K562 (cell line): ENCODE results near the gene MTRFR. TPM values are rescaled to one million over a fixed set of nuclear protein-coding genes. Genes with fewer than 3 reads are reported as not detected.
A peak's percentile ranks its signal among the peaks of the same experiment; 100 is the strongest.

Experiments used
- FUS ChIP-seq: fragments of 200-400 bp; formaldehyde crosslinking; optimal IDR thresholded peaks from 2 replicates; pipeline ENCODE3; 2017; ENCODE audit warnings: low read depth, low read length
- MEF2D ChIP-seq: conservative IDR thresholded peaks from 2 replicates; pipeline ENCODE4 v1.6.1; 2016; ENCODE audit warnings: low read depth, missing genetic modification characterization, missing compliant biosample characterization
- PHF8 ChIP-seq: fragments of 200-600 bp; sonication (generic); IDR thresholded peaks from 2 replicates; pipeline ENCODE4 v1.6.1; 2012; ENCODE audit warnings: mixed run types, mild to moderate bottlenecking, inconsistent platforms, low read length, moderate library complexity, borderline replicate concordance
- RBM17 ChIP-seq: fragments of 200-400 bp; formaldehyde crosslinking; IDR thresholded peaks from 2 replicates; pipeline ENCODE4 v1.6.1; 2017; ENCODE audit warnings: low read depth, mild to moderate bottlenecking, low read length, borderline replicate concordance
- RCOR1 ChIP-seq, 2 experiments: IDR thresholded peaks; 2 replicates each; pipeline ENCODE4 v1.6.1; 2012; ENCODE audit warnings: low read depth in 2 of 2, low read length in 2 of 2, borderline replicate concordance in 1 of 2, improper control_type of control experiment in 1 of 2
- ZFP36 ChIP-seq: fragments of 150-350 bp; IDR thresholded peaks from 2 replicates; pipeline ENCODE4 v1.6.1; 2018; ENCODE audit warnings: low read length, low read depth; ENCODE audit not compliant: partially characterized antibody
- polyA plus RNA-seq, 8 experiments: library from polyadenylated mRNA; depleted of rRNA in 4 of 8; stranded (reverse) in 5 of 8; unstranded in 3 of 8; fragments of >200 nt; fragmentation: Nextera tagmentation in 2 of 8; fragmentation: Illumina TruSeq in 1 of 8; extraction: Ambion mirVana in 2 of 8; extraction: Trizol in 1 of 8; gene quantifications; 2 replicates each; pipeline versions ENCODE4 v1.2.1 to v1.2.3, GENCODE V29; 2011 to 2014; ENCODE audit warnings: inconsistent platforms in 1 of 8, missing spikeins in 1 of 8
- total RNA-seq, 7 experiments: library from RNA; depleted of rRNA in 6 of 7; stranded (reverse); fragments of >200 nt in 6 of 7; fragmentation: Illumina TruSeq in 2 of 7; extraction: Trizol in 2 of 7; gene quantifications; 2 replicates each; pipeline versions ENCODE4 v1.2.1 to v1.2.3, GENCODE V29; 2011 to 2021; ENCODE audit warnings: low replicate concordance in 1 of 7
- TF ChIP-seq, protein P1 (sequence below): IDR thresholded peaks from 3 replicates; pipeline ENCODE4 v1.6.1; 2011; ENCODE audit warnings: borderline replicate concordance, mild to moderate bottlenecking, moderate library complexity; ENCODE audit not compliant: insufficient read length; ENCODE audit errors: extremely low read depth
- TF ChIP-seq, protein P2 (sequence below), 2 experiments: IDR thresholded peaks; 2 replicates each; pipeline ENCODE4 v1.6.1; 2012; ENCODE audit warnings: improper control_type of control experiment in 2 of 2, low read depth in 2 of 2, low read length in 2 of 2, borderline replicate concordance in 1 of 2
- TF ChIP-seq, protein P3 (sequence below), 2 experiments: fragments of 450-650 bp; IDR thresholded peaks; 2 replicates each; pipeline ENCODE4 v1.6.1; 2018; ENCODE audit warnings: mild to moderate bottlenecking in 2 of 2, low read depth in 1 of 2; ENCODE audit not compliant: partially characterized antibody in 2 of 2

The MTRFR gene
- total and polyA plus RNA-seq, 9 of the 15 experiments (the other 6 are each of a cell fraction or from before 2014, with no cell fraction given) = 16.7 to 55.6 (median 34.7) TPM

DNA sequence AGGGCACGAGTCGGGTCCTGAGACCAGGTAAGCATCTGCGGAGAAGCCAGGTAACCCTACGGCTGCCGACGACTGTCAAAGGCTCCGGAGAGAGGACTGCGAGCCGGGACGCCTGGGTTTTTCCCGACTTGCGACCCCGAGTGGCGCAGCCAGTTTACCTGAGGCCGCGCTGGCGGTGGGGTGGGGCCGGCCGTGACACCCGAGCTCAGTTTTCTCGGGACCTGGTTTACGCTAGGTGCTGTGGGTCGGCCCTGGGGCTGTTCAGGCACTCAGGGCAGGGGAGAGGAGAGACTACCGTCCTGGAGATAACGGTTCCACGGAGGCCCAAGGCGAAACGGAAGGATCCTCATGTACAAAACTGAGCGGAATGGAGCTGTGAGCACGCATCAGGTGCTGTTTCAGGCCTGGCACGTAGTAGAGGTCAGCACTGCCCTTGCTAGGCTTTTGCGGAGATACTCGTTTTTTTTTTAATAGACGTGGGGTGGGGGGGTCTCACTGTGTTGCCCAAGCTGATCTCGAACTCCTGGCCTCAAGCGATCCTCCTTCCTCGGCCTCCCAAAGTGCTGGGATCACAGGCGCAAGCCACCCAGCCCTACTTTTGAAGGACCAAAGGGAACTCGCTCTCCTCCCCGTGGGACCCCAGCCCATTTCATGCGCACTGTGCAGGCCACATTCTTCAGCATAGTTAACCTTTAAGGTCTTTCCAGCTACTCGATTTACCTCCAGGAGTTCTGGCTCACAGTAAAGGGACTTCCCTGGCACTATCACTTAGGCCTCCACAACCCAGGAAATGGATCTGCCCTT lies 471 bp downstream of the MTRFR start (continued):
- TF ChIP-seq, protein P1, sequence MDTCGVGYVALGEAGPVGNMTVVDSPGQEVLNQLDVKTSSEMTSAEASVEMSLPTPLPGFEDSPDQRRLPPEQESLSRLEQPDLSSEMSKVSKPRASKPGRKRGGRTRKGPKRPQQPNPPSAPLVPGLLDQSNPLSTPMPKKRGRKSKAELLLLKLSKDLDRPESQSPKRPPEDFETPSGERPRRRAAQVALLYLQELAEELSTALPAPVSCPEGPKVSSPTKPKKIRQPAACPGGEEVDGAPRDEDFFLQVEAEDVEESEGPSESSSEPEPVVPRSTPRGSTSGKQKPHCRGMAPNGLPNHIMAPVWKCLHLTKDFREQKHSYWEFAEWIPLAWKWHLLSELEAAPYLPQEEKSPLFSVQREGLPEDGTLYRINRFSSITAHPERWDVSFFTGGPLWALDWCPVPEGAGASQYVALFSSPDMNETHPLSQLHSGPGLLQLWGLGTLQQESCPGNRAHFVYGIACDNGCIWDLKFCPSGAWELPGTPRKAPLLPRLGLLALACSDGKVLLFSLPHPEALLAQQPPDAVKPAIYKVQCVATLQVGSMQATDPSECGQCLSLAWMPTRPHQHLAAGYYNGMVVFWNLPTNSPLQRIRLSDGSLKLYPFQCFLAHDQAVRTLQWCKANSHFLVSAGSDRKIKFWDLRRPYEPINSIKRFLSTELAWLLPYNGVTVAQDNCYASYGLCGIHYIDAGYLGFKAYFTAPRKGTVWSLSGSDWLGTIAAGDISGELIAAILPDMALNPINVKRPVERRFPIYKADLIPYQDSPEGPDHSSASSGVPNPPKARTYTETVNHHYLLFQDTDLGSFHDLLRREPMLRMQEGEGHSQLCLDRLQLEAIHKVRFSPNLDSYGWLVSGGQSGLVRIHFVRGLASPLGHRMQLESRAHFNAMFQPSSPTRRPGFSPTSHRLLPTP = peak; percentile 3
- TF ChIP-seq RBM17 (no peak), FUS (no peak), MEF2D (no peak), PHF8 (peak; percentile 60; the same call in 1 of the 2 replicates), ZFP36 (peak; percentile 15), RCOR1 (IDR thresholded peaks at IDR 0.05; ENCODE audit: borderline replicate concordance in 1 of 2, low read depth in 2 of 2, low read length in 2 of 2) (peak in 1 of 2 experiments; percentile 25; a peak in 1 of 4 replicates)
- TF ChIP-seq, protein P2, sequence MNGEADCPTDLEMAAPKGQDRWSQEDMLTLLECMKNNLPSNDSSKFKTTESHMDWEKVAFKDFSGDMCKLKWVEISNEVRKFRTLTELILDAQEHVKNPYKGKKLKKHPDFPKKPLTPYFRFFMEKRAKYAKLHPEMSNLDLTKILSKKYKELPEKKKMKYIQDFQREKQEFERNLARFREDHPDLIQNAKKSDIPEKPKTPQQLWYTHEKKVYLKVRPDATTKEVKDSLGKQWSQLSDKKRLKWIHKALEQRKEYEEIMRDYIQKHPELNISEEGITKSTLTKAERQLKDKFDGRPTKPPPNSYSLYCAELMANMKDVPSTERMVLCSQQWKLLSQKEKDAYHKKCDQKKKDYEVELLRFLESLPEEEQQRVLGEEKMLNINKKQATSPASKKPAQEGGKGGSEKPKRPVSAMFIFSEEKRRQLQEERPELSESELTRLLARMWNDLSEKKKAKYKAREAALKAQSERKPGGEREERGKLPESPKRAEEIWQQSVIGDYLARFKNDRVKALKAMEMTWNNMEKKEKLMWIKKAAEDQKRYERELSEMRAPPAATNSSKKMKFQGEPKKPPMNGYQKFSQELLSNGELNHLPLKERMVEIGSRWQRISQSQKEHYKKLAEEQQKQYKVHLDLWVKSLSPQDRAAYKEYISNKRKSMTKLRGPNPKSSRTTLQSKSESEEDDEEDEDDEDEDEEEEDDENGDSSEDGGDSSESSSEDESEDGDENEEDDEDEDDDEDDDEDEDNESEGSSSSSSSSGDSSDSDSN (IDR thresholded peaks at IDR 0.05; ENCODE audit: borderline replicate concordance in 1 of 2, low read depth in 2 of 2, low read length in 2 of 2) = 0 out of 4 replicates have a peak, but pooled peaks of 1 of the 2 experiments have one; percentile 55
- TF ChIP-seq, protein P3, sequence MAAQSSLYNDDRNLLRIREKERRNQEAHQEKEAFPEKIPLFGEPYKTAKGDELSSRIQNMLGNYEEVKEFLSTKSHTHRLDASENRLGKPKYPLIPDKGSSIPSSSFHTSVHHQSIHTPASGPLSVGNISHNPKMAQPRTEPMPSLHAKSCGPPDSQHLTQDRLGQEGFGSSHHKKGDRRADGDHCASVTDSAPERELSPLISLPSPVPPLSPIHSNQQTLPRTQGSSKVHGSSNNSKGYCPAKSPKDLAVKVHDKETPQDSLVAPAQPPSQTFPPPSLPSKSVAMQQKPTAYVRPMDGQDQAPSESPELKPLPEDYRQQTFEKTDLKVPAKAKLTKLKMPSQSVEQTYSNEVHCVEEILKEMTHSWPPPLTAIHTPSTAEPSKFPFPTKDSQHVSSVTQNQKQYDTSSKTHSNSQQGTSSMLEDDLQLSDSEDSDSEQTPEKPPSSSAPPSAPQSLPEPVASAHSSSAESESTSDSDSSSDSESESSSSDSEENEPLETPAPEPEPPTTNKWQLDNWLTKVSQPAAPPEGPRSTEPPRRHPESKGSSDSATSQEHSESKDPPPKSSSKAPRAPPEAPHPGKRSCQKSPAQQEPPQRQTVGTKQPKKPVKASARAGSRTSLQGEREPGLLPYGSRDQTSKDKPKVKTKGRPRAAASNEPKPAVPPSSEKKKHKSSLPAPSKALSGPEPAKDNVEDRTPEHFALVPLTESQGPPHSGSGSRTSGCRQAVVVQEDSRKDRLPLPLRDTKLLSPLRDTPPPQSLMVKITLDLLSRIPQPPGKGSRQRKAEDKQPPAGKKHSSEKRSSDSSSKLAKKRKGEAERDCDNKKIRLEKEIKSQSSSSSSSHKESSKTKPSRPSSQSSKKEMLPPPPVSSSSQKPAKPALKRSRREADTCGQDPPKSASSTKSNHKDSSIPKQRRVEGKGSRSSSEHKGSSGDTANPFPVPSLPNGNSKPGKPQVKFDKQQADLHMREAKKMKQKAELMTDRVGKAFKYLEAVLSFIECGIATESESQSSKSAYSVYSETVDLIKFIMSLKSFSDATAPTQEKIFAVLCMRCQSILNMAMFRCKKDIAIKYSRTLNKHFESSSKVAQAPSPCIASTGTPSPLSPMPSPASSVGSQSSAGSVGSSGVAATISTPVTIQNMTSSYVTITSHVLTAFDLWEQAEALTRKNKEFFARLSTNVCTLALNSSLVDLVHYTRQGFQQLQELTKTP (IDR thresholded peaks at IDR 0.05; ENCODE audit: low read depth in 1 of 2, partially characterized antibody in 2 of 2) = peak; percentile 8 to 19
